SH-SY5Y (cell line): Measurements from ENCODE around the gene FCN1.

Experiments used
- GATA2 ChIP-seq: IDR thresholded peaks from 2 replicates; pipeline ENCODE4 v1.6.1; 2011; ENCODE audit warnings: mild to moderate bottlenecking, low read depth, low read length
- GATA3 ChIP-seq: IDR thresholded peaks from 2 replicates; pipeline ENCODE4 v1.6.1; 2011; ENCODE audit warnings: low read depth, mild to moderate bottlenecking, low read length, moderate library complexity

DNA sequence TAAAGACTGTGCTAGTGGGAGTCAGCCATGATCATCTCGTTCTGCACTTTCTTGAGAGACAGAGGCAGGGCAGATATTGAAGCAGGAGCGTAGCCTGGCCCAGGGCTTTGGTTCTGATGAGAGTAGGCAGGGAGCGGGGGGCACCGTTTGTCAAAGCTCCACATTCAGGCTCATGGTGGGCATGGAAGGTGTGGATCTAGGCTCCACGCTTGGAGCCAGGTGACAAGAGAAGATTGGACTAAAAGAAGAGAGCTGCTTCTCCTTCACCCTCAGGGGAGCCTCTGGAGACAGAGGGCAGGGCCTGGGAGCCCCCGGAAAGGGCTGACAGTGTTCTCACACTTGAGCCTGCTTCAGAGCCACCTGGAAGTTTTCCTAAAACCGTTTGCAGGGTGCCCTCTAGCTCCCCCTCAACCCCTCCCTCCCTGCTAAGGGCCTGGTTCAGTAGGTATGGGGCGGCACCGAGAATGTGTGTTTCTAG is 61.8 kb downstream of the FCN1 start:
- TF ChIP-seq GATA2 (no peak), GATA3 (no peak)
